AG10803 (cell line): Measurements from ENCODE around the gene ARL6IP4.

ENCODE experiments used
- DNase-seq: peaks from one replicate; pipeline ENCODE4 v3.0.0; 2010; ENCODE audit warnings: low read depth
- H3K4me3 ChIP-seq: 2 replicates; pipeline ENCODE4 v1.5.1; 2011; ENCODE audit warnings: mild to moderate bottlenecking, low read length, control low read depth
- CTCF ChIP-seq: conservative IDR thresholded peaks from 2 replicates; pipeline ENCODE4 v1.5.1; 2011; ENCODE audit warnings: mild to moderate bottlenecking, low read length, control low read depth, inconsistent platforms

The ARL6IP4 gene

GRCh38 chr12:122997343-122998250 is 17.1 kb downstream of the ARL6IP4 start:
- no peak overlapping the region for H3K4me3 ChIP-seq
- no peak for DNase-seq
- no peak for TF ChIP-seq CTCF

DNA sequence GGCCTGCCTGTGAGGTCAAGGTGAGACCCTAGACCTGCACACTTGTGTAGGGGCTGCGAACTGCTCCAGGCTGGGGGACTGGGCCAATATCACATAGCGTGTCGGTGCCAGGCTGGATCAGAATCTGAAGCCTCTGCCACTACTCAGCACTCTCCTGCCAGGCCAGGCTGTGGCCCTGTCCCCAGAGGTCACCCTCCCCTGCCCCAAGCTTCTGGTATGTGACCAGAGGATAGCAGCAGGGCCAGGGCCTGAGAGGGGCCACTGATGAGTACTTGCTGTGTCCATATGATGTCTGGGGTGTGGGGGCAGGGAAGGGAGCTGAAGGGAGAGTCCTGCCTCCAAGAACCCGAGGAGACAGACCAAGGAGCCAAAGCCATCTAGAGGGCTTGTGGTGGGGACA is 17.8 kb downstream of the ARL6IP4 start:
- H3K4me3 ChIP-seq = no peak overlapping the region

DNA sequence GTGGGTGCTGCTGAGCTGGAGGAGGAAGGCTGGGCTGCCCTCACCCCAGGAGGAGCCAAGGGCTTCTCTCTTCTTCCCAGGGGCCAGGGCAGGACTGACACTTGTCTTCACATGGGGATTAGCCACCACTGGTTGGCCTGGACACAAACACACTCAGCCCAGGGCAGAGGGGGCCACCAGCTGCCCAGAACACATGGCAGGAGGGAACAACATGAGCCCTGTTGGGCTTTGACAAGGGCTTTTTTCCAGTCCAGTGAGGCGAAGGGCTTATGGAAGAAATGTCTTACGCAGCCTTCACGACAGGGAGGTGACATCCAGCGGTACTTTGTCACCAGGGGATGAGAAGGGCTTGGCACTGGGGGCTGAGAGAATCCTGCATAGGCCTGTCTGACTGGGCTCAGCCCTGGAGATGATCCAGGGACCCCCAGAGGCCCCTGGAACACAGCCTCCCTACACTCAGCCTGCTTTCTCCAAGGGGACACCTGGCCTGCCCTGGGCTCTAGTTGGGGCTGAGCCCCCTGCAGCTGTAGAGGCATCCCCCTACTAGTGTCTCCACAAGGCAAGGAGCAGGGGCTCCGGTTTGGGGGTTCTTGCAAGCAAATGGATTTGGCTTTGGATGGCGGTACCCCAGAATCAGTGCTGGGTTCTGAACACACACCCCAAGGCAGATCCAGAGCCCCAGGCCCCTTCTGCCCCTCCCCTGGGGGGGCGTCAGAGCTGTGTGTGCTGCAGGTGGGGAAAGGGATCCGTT is 18.9 kb downstream of the ARL6IP4 start:
- DNase-seq = no peak
- no peak overlapping the region for H3K4me3 ChIP-seq
- TF ChIP-seq CTCF = no peak

More for the DNA sequence above, 17.8 kb downstream of the ARL6IP4 start:
- TF ChIP-seq CTCF = no peak
- no peak for DNase-seq

DNA sequence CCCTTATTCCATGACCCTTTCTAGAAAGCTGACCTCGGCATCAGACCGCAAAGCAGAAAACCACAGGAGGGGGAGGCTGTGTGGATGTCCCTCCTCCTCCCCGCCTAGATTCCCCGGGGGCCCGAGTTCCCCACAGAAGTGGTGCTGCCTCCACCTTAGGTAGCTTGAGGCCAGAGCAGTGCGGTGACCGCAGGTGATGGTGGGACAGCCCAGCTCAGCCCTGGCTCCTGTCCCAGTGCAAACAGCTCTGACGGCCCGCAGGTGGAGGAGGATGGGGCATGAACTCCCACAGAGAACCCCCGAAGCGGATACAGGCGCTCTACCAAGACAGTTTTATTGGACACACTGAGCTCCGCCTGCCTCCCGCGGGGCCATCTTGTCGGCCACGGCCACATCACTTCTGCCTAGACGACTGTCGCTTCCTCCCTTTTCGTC is 19.5 kb downstream of the ARL6IP4 start:
- H3K4me3 ChIP-seq = no peak overlapping the region
- TF ChIP-seq CTCF = no peak
- no peak for DNase-seq

DNA sequence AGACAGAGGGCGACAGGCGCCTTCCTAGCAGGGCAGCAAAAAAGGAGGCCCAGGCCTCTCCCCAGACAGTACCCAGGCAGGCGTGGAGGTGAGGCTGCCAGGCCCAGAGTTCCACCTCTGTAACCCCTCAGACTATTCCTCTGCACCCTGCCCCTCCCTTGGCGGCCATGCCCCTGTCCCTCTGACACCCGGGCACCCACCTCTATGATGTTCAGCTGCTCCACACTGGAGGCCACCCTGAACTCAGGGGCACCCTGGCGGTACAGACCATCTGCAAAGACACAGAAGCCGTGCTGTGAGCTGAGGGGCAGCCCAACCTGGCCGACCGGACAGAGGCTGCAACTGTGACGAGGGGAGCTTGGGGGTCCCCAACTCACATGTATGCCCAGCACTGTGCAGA is 20.1 kb downstream of the ARL6IP4 start:
- no peak for DNase-seq
- no peak overlapping the region for H3K4me3 ChIP-seq
- TF ChIP-seq CTCF = no peak

GRCh38 chr12:123001464-123001863 is 21.0 kb downstream of the ARL6IP4 start:
- no peak overlapping the region for H3K4me3 ChIP-seq
- DNase-seq = no peak
- no peak for TF ChIP-seq CTCF
